ENCODE measurements around the gene POLR3F.
"Not testable (repeated sequence)": the region's sequence is repeated elsewhere in the genome, so short reads cannot be mapped to it uniquely, and the experiment has no call there.

The POLR3F gene

GRCh38 chr20:18466894-18467730 lies at the start of gene POLR3F, which contains the start of gene DZANK1:
Gene POLR3F (plus strand): TSS chr20:18467390. CDS start chr20:18467507, 117 bp downstream.
Gene DZANK1 (minus strand): TSS chr20:18467030. CDS start chr20:18465358, 1,672 bp downstream.
- peak; percentile 82 for DNase-seq (ENCODE audit: low read depth, low spot score)

GRCh38 chr20:18421608-18422007 lies 45.6 kb upstream of the POLR3F start:
- DNase-seq (ENCODE audit: low read depth, low spot score) = no peak

- DNase-seq (ENCODE audit: low read depth, low spot score) = no peak
Measured at GRCh38 chr20:18427214-18427613, 40.0 kb upstream of the POLR3F start.

GRCh38 chr20:18428490-18429173 lies 38.6 kb upstream of the POLR3F start:
- DNase-seq (ENCODE audit: low read depth, low spot score) = no peak

GRCh38 chr20:18430172-18430826 lies 36.9 kb upstream of the POLR3F start:
- no peak for DNase-seq (ENCODE audit: low read depth, low spot score)

GRCh38 chr20:18431206-18431605 lies 36.0 kb upstream of the POLR3F start:
- DNase-seq (ENCODE audit: low read depth, low spot score) = no peak

- DNase-seq (ENCODE audit: low read depth, low spot score) = no peak
Measured at GRCh38 chr20:18436847-18437246, 30.3 kb upstream of the POLR3F start.

GRCh38 chr20:18440403-18440802 lies 26.8 kb upstream of the POLR3F start:
- no peak for DNase-seq (ENCODE audit: low read depth, low spot score)

GRCh38 chr20:18443886-18444285 lies 23.3 kb upstream of the POLR3F start:
- no peak for DNase-seq (ENCODE audit: low read depth, low spot score)

GRCh38 chr20:18456600-18456999 lies 10.6 kb upstream of the POLR3F start:
- no peak for DNase-seq (ENCODE audit: low read depth, low spot score)

GRCh38 chr20:18465536-18466200 lies 1.5 kb upstream of the POLR3F start:
- no peak for DNase-seq (ENCODE audit: low read depth, low spot score)

GRCh38 chr20:18466574-18466893 lies 656 bp upstream of the POLR3F start:
- DNase-seq (ENCODE audit: low read depth, low spot score) = no peak

- DNase-seq (ENCODE audit: low read depth, low spot score) = no peak
Measured at GRCh38 chr20:18477218-18477617, 10.0 kb downstream of the POLR3F start.

- no peak for DNase-seq (ENCODE audit: low read depth, low spot score)
Measured at GRCh38 chr20:18477821-18478220, 10.6 kb downstream of the POLR3F start.

- DNase-seq (ENCODE audit: low read depth, low spot score) = no peak
Measured at GRCh38 chr20:18481596-18481995, 14.4 kb downstream of the POLR3F start.

GRCh38 chr20:18488301-18488700 lies 21.1 kb downstream of the POLR3F start:
- no peak for DNase-seq (ENCODE audit: low read depth, low spot score)

- DNase-seq (ENCODE audit: low read depth, low spot score) = no peak
Measured at GRCh38 chr20:18496042-18496441, 28.9 kb downstream of the POLR3F start.

- peak; percentile 39 for DNase-seq (ENCODE audit: low read depth, low spot score)
Measured at GRCh38 chr20:18496740-18497592, 29.8 kb downstream of the POLR3F start, which contains the start of gene RBBP9. Gene RBBP9 (minus strand): TSS chr20:18497225. CDS start chr20:18497167, 58 bp downstream.

GRCh38 chr20:18497603-18498002 lies 30.4 kb downstream of the POLR3F start:
- no peak for DNase-seq (ENCODE audit: low read depth, low spot score)

GRCh38 chr20:18501672-18502071 lies 34.5 kb downstream of the POLR3F start:
- DNase-seq (ENCODE audit: low read depth, low spot score) = not testable (repeated sequence)

Measured in activated naive CD8-positive, alpha-beta T cell treated with anti-CD3 and anti-CD28 coated beads, Interleukin-2, amount 50 U/mL, for 16 hours (primary cell).